Keratinocyte (primary cell): ENCODE measurements around the gene FMNL2.

Experiments
- CTCF ChIP-seq, 3 experiments: IDR thresholded peaks in 1 of 3; conservative IDR thresholded peaks in 1 of 3; optimal IDR thresholded peaks in 1 of 3; 2 replicates in 2 of 3; 3 replicates in 1 of 3; pipeline versions ENCODE3 to v1.5.1; 2011; ENCODE audit warnings: low read length in 3 of 3, mild to moderate bottlenecking in 3 of 3, moderate library complexity in 2 of 3, control low read depth in 1 of 3, inconsistent platforms in 1 of 3; ENCODE audit not compliant: insufficient read depth in 2 of 3; ENCODE audit errors: extremely low read depth in 1 of 3
- EZH2 ChIP-seq: IDR thresholded peaks from one replicate; pipeline ENCODE4 v1.6.1; 2012; ENCODE audit warnings: inconsistent platforms, mild to moderate bottlenecking, low read length, moderate library complexity

GRCh38 chr2:152400607-152401214 is 65.7 kb downstream of the FMNL2 start:
- TF ChIP-seq CTCF (optimal IDR thresholded peaks at IDR 0.05 in 1 of 3, IDR thresholded peaks at IDR 0.05 in 1 of 3, conservative IDR thresholded peaks at IDR 0.05 in 1 of 3; ENCODE audit: extremely low read depth in 1 of 3, insufficient read depth in 2 of 3, low read length in 3 of 3) (no peak), EZH2 (no peak)
